Chondrocyte (in vitro differentiated cells): ENCODE results near the gene MAP7D1. TPM values are rescaled to one million over a fixed set of nuclear protein-coding genes. Genes with fewer than 3 reads are reported as not detected.
"Not testable (repeated sequence)": the region's sequence is repeated elsewhere in the genome, so short reads cannot be mapped to it uniquely, and the experiment has no call there.

Experiments
- DNase-seq: peaks from one replicate; pipeline ENCODE4 v3.0.0; 2021; ENCODE audit warnings: mixed read lengths, low spot score
- H3K27ac Mint-ChIP-seq: one replicate; pipeline ENCODE4 v1.8.0; 2021; ENCODE audit warnings: mild to moderate bottlenecking, moderate library complexity, mixed read lengths; ENCODE audit not compliant: unreplicated experiment
- H3K27me3 Mint-ChIP-seq: 2 replicates; pipeline ENCODE4 v1.8.0; 2021; ENCODE audit warnings: low read depth, mixed read lengths
- H3K36me3 Mint-ChIP-seq: 2 replicates; pipeline ENCODE4 v1.8.0; 2021; ENCODE audit warnings: low read depth, mixed read lengths
- H3K4me1 Mint-ChIP-seq: 2 replicates; pipeline ENCODE4 v1.8.0; 2021; ENCODE audit warnings: low read depth, mild to moderate bottlenecking, mixed read lengths
- H3K4me3 Mint-ChIP-seq: one replicate; pipeline ENCODE4 v1.8.0; 2021; ENCODE audit warnings: mild to moderate bottlenecking, moderate library complexity, mixed read lengths; ENCODE audit not compliant: unreplicated experiment
- H3K9me3 Mint-ChIP-seq: 2 replicates; pipeline ENCODE4 v1.8.0; 2021; ENCODE audit warnings: low read depth, mixed read lengths
- total RNA-seq: library from RNA; stranded (reverse); gene quantifications from 3 replicates; pipeline ENCODE4 v1.2.1, GENCODE V29; 2021
- TF ChIP-seq, protein P1 (sequence below): fragments of 200-600 bp; sonication (generic); IDR thresholded peaks from 2 replicates; pipeline ENCODE4 v1.5.0; 2021; ENCODE audit warnings: antibody characterized with exemption, mild to moderate bottlenecking, moderate library complexity

Gene MAP7D1
- total RNA-seq, 1 donor from 2014 or later = 177 TPM

- no peaks in the 10 kb centered on the region for H3K36me3 Mint-ChIP-seq
- TF ChIP-seq, protein P1, sequence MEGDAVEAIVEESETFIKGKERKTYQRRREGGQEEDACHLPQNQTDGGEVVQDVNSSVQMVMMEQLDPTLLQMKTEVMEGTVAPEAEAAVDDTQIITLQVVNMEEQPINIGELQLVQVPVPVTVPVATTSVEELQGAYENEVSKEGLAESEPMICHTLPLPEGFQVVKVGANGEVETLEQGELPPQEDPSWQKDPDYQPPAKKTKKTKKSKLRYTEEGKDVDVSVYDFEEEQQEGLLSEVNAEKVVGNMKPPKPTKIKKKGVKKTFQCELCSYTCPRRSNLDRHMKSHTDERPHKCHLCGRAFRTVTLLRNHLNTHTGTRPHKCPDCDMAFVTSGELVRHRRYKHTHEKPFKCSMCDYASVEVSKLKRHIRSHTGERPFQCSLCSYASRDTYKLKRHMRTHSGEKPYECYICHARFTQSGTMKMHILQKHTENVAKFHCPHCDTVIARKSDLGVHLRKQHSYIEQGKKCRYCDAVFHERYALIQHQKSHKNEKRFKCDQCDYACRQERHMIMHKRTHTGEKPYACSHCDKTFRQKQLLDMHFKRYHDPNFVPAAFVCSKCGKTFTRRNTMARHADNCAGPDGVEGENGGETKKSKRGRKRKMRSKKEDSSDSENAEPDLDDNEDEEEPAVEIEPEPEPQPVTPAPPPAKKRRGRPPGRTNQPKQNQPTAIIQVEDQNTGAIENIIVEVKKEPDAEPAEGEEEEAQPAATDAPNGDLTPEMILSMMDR = no peak
- H3K27me3 Mint-ChIP-seq = no peaks in the 10 kb centered on the region
- H3K4me3 Mint-ChIP-seq = no peak overlapping the region
- H3K27ac Mint-ChIP-seq = no peak overlapping the region
- H3K9me3 Mint-ChIP-seq = no peaks in the 10 kb centered on the region
- H3K4me1 Mint-ChIP-seq = peaks cover 20% of the 10 kb centered on the region
- no peak for DNase-seq
These were observed 53.2 kb downstream of the MAP7D1 start for GRCh38 chr1:36208978-36209703.

DNA sequence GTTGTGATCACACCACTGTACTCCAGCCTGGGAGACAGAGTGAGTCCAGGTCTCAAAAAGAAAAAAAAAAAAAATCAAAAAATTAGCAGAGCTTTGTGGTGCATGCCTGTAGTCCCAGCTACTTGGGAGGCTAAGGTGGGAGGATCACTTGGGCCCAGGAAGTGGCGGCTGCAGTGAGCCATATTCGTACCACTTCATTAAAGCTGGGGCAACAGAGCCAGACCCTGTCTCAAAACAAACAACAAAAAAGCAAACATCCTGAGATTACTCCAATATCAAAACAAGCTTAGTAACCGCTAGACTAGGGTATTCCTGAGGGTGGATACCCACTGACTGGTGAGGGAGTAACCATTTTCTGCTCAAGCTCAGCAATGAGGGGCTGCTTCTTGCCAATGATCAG lies 55.3 kb downstream of the MAP7D1 start:
- peak; percentile 5 for DNase-seq
- no peaks in the 10 kb centered on the region for H3K27me3 Mint-ChIP-seq

GRCh38 chr1:36211841-36212240 lies 55.9 kb downstream of the MAP7D1 start:
- H3K9me3 Mint-ChIP-seq = no peaks in the 10 kb centered on the region
- no peaks in the 10 kb centered on the region for H3K36me3 Mint-ChIP-seq
- no peak overlapping the region for H3K27ac Mint-ChIP-seq
- no peaks in the 10 kb centered on the region for H3K27me3 Mint-ChIP-seq
- H3K4me1 Mint-ChIP-seq = peaks cover 9% of the 10 kb centered on the region
- H3K4me3 Mint-ChIP-seq = no peak overlapping the region
- DNase-seq = no peak
- TF ChIP-seq, protein P1 = no peak

More for the DNA sequence above, 55.3 kb downstream of the MAP7D1 start:
- TF ChIP-seq, protein P1 = no peak
- Mint-ChIP-seq H3K4me1 (peaks cover 13% of the 10 kb centered on the region), H3K9me3 (no peaks in the 10 kb centered on the region), H3K27ac (no peak overlapping the region), H3K36me3 (no peaks in the 10 kb centered on the region), H3K4me3 (no peak overlapping the region)

DNA sequence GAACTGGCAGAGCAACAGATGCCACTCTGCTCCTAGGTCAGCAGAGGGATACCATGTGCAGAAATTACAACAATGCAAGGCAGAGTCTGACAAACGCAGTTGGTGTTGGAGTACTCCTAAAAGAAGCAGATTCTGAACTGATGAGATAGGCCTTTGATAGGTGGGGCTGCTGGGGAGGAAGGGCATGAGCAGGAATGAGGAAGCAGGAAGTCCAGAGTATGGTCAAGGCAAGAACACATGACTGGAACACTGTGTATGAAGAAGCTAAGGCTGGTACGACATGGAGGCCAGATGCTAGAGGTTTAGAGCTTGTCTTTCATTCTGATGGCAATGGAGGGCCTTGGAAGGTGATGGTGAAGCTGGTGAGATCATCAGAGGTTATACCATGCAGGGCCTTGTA lies 56.8 kb downstream of the MAP7D1 start:
- no peaks in the 10 kb centered on the region for H3K27me3 Mint-ChIP-seq
- no peak for DNase-seq
- TF ChIP-seq, protein P1 = no peak
- no peaks in the 10 kb centered on the region for H3K4me1 Mint-ChIP-seq
- no peaks in the 10 kb centered on the region for H3K36me3 Mint-ChIP-seq
- no peak overlapping the region for H3K4me3 Mint-ChIP-seq
- no peaks in the 10 kb centered on the region for H3K9me3 Mint-ChIP-seq
- H3K27ac Mint-ChIP-seq = no peak overlapping the region

DNA sequence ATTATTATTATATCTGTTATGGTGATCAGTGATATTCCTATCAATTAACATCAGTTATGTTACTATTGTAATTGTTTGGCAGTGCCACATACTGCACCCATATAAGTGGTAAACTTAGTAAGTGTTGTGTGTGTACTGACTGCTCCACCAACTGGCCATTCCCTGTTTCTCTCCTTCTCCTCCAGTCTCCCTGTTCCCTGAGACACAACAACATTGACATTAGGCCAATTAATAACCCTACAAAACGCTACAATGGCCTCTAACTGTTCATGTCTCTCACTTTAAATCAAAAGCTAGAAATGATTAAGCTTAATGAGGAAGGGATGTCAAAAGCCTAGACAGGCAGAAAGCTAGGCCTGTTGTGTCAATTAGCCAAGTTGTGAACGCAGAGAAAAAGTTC lies 61.7 kb downstream of the MAP7D1 start:
- no peak overlapping the region for H3K4me3 Mint-ChIP-seq
- H3K4me1 Mint-ChIP-seq = no peaks in the 10 kb centered on the region
- no peak overlapping the region for H3K27ac Mint-ChIP-seq
- TF ChIP-seq, protein P1 = peak; percentile 71
- no peaks in the 10 kb centered on the region for H3K36me3 Mint-ChIP-seq
- H3K9me3 Mint-ChIP-seq = no peaks in the 10 kb centered on the region
- no peak for DNase-seq
- H3K27me3 Mint-ChIP-seq = no peaks in the 10 kb centered on the region

DNA sequence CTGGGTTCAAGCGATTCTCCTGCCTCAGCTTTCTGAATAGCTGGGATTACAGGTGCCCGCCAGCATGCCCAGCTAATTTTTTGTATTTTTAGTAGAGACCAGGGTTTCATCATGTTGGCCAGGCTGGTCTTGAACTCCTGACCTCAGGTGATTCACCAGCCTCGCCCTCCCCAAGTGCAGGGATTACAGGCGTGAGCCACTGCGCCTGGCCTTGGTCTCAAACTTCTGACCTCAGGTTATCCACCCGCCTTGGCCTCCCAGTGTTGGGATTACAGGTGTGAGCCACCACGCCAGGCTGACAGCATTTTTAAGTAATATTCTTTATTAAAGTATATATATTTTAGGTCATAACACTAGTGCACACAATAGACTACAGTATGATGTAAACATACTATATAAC lies 65.9 kb downstream of the MAP7D1 start:
- peaks cover 27% of the 10 kb centered on the region for H3K4me1 Mint-ChIP-seq
- H3K9me3 Mint-ChIP-seq, H3K27me3 Mint-ChIP-seq, H3K36me3 Mint-ChIP-seq, H3K4me3 Mint-ChIP-seq, H3K27ac Mint-ChIP-seq: not testable (repeated sequence)
- DNase-seq = peak; percentile 39
